Mucosa of rectum (tissue), 2 donors: ENCODE data around the gene MORC1.

Experiments
- H3K27ac ChIP-seq, 2 donors: one replicate each; pipeline ENCODE4 v1.7.0; 2013; ENCODE audit warnings: inconsistent platforms in 2 of 2, low read depth in 2 of 2, low read length in 2 of 2
- H3K27me3 ChIP-seq, 2 donors: one replicate each; pipeline ENCODE4 v1.7.0; 2013; ENCODE audit warnings: low read length in 2 of 2; ENCODE audit not compliant: control insufficient read depth in 2 of 2, insufficient read depth in 2 of 2
- H3K36me3 ChIP-seq, 2 donors: one replicate each; pipeline ENCODE4 v1.7.0; 2013; ENCODE audit warnings: low read length in 2 of 2; ENCODE audit not compliant: control insufficient read depth in 2 of 2, insufficient read depth in 2 of 2
- H3K4me1 ChIP-seq, 2 donors: one replicate each; pipeline ENCODE4 v1.7.0; 2013; ENCODE audit warnings: low read length in 2 of 2, mild to moderate bottlenecking in 1 of 2; ENCODE audit not compliant: control insufficient read depth in 2 of 2, insufficient read depth in 2 of 2
- H3K4me3 ChIP-seq, 2 donors: one replicate each; pipeline ENCODE4 v1.7.0; 2013; ENCODE audit warnings: low read length in 2 of 2
- H3K9ac ChIP-seq, 2 donors: one replicate each; pipeline ENCODE4 v1.7.0; 2013; ENCODE audit warnings: low read length in 2 of 2, low read depth in 1 of 2, mild to moderate bottlenecking in 1 of 2
- H3K9me3 ChIP-seq, 2 donors: one replicate each; pipeline ENCODE4 v1.7.0; 2013; ENCODE audit warnings: low read length in 2 of 2; ENCODE audit not compliant: control insufficient read depth in 2 of 2
- donor health status: healthy.
- donor health status: Normal muscosa, but diverticular disease.

Gene MORC1

DNA sequence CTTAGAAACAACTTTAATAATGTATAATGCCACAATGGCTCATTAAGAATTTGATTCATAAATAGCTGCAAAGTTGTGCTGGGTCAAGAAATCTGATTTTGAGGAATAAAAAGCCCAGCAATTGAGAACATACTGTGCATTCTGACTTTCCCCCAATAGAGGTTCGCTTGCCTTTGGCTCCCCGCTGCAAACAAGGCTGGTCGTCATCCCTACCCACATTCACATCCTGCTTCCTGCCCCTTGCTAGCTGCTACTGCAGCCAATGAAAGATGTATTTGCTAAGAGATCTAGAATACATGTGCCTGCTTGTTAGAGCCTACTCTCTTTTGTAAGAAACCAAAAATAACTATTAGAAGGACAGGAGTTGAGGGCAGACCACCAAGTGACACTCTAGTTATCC is 112.5 kb downstream of the MORC1 start:
- Histone ChIP-seq H3K4me1 (no peaks in the 10 kb centered on the region), H3K9ac (no peak overlapping the region), H3K4me3 (no peak overlapping the region)

DNA sequence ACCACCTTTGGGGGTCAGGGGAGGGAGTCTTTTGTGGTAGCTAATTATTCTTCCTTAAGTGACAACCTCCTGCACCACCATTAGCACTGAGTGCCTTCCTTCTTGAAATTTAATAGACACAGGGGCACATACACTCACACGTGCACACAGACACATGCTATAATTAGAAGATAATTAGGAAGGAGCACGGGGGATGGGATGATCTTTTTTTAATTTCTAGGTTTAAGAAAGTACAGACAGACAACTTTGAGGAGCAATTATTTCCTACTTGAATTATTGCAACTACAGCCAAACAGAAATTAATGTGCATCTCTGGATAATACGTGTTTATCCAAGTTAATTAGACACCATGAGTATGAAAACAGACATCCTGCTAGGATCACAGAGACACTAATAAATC is 119.5 kb downstream of the MORC1 start:
- Histone ChIP-seq H3K4me3 (no peak overlapping the region), H3K9ac (no peak overlapping the region), H3K27me3 (no peaks in the 10 kb centered on the region), H3K9me3 (no peaks in the 10 kb centered on the region), H3K4me1 (no peaks in the 10 kb centered on the region), H3K27ac (no peak overlapping the region), H3K36me3 (no peaks in the 10 kb centered on the region)

More for the DNA sequence above, 112.5 kb downstream of the MORC1 start:
- H3K27ac ChIP-seq, result no peak overlapping the region
- H3K27me3 ChIP-seq, result no peaks in the 10 kb centered on the region
- no peaks in the 10 kb centered on the region for H3K9me3 ChIP-seq
- H3K36me3 ChIP-seq, result no peaks in the 10 kb centered on the region

DNA sequence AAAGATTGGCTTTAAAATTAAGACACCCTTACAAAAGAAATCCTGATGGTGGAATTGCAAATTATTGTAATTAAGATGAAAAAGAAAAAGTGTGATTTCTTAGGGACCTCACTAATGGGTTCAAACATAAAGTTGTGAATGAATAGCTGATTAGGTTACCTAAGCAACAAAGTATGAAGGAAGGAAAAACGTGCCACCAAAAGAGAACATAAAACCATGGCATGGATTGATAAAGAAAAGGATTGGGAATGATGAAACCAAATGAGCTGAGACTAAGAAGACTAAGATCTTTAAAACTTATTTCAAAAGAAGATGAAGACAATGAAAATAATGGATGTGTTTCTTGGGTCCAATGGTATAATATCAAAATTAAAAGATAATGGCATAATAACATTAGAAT is 132.1 kb downstream of the MORC1 start:
- Histone ChIP-seq H3K27ac (no peak overlapping the region), H3K27me3 (no peaks in the 10 kb centered on the region), H3K9ac (no peak overlapping the region), H3K4me3 (no peak overlapping the region), H3K4me1 (no peaks in the 10 kb centered on the region), H3K9me3 (no peaks in the 10 kb centered on the region), H3K36me3 (no peaks in the 10 kb centered on the region)

DNA sequence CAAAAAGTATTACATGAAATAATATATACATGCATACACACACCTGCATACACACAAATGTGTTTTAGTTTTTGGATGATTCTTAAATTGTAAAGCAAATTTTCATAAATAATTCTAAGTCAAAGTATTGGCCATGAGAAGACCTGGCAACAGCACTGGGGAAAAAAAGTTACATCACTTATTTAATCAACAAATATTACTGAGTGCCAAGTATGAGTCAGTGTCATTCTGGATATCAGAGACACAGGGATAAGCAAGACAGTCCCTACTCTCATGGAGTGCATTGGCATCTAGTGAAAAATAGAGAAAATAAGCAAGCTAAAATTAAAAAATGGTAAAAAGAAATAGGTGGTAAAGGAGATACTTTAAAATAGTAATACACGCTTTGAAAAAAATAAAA is 134.9 kb downstream of the MORC1 start:
- H3K4me3 ChIP-seq, result no peak overlapping the region
- H3K9me3 ChIP-seq, result no peaks in the 10 kb centered on the region
- no peaks in the 10 kb centered on the region for H3K27me3 ChIP-seq
- H3K36me3 ChIP-seq, result no peaks in the 10 kb centered on the region
- no peak overlapping the region for H3K9ac ChIP-seq
- no peak overlapping the region for H3K27ac ChIP-seq
- no peaks in the 10 kb centered on the region for H3K4me1 ChIP-seq

DNA sequence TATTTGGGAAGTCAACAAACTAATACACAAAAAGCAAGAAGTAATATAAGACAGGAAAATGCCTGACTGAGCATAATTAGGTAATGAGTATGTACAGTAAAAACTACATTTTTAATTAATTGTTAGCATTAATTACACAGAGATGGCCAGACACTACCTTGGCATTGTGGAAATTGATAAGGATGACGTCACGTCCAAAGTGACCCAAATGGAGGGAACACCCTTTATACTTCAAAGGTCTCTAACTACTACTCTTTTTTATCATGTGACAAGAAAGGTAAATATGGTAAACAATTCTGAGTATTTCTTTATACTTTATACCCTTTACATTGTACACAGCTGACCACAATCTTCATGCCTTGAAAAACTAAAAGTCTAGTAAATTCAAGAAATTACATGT is 141.9 kb downstream of the MORC1 start:
- Histone ChIP-seq H3K36me3 (no peaks in the 10 kb centered on the region), H3K9ac (no peak overlapping the region), H3K27ac (no peak overlapping the region), H3K27me3 (no peaks in the 10 kb centered on the region), H3K4me1 (no peaks in the 10 kb centered on the region), H3K4me3 (no peak overlapping the region), H3K9me3 (no peaks in the 10 kb centered on the region)

DNA sequence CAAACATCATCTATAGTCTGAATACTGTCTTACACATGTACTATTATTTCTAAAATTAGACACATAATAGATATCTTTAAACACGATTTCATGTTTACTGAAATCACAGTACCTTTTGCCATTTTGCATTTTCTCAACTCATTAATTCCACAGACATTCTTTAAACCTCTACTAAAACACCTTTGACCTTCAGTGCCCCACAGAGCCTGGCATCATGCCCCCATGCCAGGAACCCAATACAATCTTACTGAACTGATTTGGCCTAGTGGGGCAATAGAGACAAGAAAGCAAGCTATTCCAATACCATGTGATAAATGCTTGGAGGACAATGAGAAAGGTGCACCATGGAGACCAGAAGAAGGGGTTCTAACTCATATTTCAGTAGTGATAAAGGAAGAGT is 144.9 kb downstream of the MORC1 start:
- Histone ChIP-seq H3K4me1 (no peaks in the 10 kb centered on the region), H3K9ac (no peak overlapping the region), H3K27ac (no peak overlapping the region), H3K27me3 (no peaks in the 10 kb centered on the region), H3K36me3 (no peaks in the 10 kb centered on the region), H3K9me3 (no peaks in the 10 kb centered on the region), H3K4me3 (no peak overlapping the region)

DNA sequence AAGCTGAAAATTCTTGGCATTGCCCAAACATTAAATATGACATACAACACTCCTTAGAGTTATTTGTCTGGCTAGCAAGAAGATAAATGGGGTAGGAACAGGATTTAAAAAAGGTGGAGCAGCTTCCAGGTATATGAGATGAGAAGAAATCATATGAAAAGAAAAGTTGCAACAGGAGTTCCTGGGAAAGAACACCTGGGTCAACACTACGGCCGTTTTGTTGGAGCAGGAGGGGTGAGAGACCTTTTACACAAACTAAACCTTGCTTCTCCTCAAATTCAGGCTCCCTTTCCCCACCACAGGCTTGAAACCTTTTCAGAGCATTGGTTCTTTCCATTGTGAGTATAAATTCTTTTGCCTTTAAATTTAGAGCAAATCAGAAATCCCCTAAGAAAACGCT is 145.5 kb downstream of the MORC1 start:
- Histone ChIP-seq H3K27me3 (no peaks in the 10 kb centered on the region), H3K4me3 (no peak overlapping the region), H3K27ac (no peak overlapping the region), H3K9me3 (no peaks in the 10 kb centered on the region), H3K36me3 (no peaks in the 10 kb centered on the region), H3K9ac (no peak overlapping the region), H3K4me1 (no peaks in the 10 kb centered on the region)

DNA sequence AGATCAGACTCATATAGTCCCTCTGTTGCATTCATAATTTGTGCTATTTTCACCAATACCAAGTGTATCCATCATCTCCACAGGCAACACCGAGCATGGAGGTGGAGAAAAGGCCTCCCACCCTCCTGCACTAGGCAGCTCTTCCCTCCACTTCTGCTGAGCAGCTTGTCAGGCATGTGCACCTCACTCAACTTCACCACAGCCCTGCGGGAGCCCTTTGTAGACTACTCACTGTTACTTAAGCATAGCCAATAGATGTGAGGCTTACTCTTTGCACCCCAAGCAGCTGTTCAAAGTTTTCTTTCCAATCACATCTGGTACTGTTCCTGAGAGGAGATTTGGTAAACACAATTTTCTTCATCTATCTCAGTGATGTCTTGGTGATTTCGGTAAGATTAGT is 147.4 kb downstream of the MORC1 start:
- Histone ChIP-seq H3K9ac (no peak overlapping the region), H3K27ac (no peak overlapping the region), H3K36me3 (no peaks in the 10 kb centered on the region), H3K9me3 (no peaks in the 10 kb centered on the region), H3K4me1 (no peaks in the 10 kb centered on the region), H3K27me3 (no peaks in the 10 kb centered on the region), H3K4me3 (no peak overlapping the region)

DNA sequence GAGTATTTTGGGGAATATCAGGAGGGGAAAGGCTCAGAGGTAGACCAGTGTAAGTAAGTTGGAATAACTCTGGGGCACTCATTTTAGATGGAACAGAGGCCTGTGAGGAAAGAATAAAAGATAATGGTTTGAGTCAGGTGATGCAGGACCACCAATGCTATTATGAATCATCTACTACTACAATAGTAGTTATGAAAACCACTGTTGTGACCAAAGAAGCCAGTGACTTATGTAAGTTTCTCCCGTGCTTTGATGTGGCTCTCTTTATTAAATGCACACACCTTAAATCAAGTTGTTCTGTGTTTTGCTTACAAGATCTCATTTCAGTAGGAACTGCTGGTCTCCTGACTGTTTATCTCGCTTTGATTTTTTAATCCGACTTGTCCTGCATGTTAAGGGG is 151.2 kb downstream of the MORC1 start:
- H3K9me3 ChIP-seq, result no peaks in the 10 kb centered on the region

DNA sequence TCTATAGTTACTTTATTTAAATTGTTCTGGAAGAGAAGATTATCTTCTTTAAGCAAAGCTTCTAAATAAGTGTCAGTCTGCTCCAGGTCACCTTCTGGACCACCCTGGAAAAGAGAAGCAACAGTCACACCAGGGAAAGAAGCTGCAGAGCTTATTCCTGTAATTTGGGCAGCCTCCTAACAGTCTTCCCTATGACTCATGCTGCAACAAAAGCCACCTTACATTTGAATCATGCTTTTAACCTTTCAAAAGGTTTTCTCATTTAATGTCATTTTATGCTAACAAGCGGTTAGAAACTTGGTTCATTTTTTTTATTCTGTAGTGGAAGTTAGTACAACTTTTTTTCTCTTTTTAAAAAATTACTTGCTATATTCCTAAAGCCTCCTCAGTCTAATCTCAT is 158.9 kb downstream of the MORC1 start:
- Histone ChIP-seq H3K9ac (no peak overlapping the region), H3K4me1 (no peaks in the 10 kb centered on the region), H3K36me3 (no peaks in the 10 kb centered on the region), H3K27ac (no peak overlapping the region), H3K27me3 (no peaks in the 10 kb centered on the region), H3K4me3 (no peak overlapping the region), H3K9me3 (no peaks in the 10 kb centered on the region)

More for the DNA sequence above, 151.2 kb downstream of the MORC1 start:
- no peaks in the 10 kb centered on the region for H3K4me1 ChIP-seq
- H3K27ac ChIP-seq, result no peak overlapping the region
- no peak overlapping the region for H3K4me3 ChIP-seq
- H3K27me3 ChIP-seq, result no peaks in the 10 kb centered on the region
- no peaks in the 10 kb centered on the region for H3K36me3 ChIP-seq
- no peak overlapping the region for H3K9ac ChIP-seq

DNA sequence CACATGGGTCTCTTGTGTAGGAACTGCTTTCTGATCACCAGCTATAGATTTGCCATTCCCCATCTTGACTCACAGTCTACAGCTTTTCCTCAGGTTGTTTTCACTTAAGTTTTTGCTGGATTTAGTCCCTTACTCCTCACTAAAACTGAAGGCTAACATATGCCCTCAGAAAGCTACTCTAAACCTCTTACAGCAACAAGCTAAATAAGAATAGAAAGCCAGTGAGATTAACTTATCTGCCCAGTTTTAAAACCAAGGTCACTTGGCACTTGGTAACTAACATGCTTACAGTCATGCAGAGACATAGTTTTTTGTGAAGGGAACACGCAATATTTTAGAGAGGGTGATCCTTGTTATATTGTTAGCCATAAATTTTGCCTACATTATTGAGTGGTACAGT is 164.2 kb downstream of the MORC1 start, which contains the start of gene GUCA1C:
GUCA1C (minus strand) TSS at position 180 of the 400 bp plus-strand sequence; CDS start at position 63, 117 bp downstream.
- no peaks in the 10 kb centered on the region for H3K9me3 ChIP-seq
- no peaks in the 10 kb centered on the region for H3K36me3 ChIP-seq
- no peak within 1 kb of the TSS for H3K9ac ChIP-seq
- H3K27me3 ChIP-seq, result no peaks in the 10 kb centered on the region
- no peaks in the 10 kb centered on the region for H3K4me1 ChIP-seq
- H3K27ac ChIP-seq, result no peak within 1 kb of the TSS
- H3K4me3 ChIP-seq, result no peak within 1 kb of the TSS
